IPS-18a (cell line): Measurements from ENCODE around the gene FAM171A1.

Source experiments
- H3K27ac ChIP-seq: one replicate; pipeline ENCODE4 v1.5.1; 2013; ENCODE audit warnings: low read length
- H3K27me3 ChIP-seq: one replicate; pipeline ENCODE4 v1.6.1; 2013; ENCODE audit warnings: mild to moderate bottlenecking, low read length; ENCODE audit not compliant: control insufficient read depth, insufficient read depth
- H3K36me3 ChIP-seq: one replicate; pipeline ENCODE4 v1.6.1; 2013; ENCODE audit warnings: low read depth, low read length; ENCODE audit not compliant: control insufficient read depth
- H3K4me1 ChIP-seq: one replicate; pipeline ENCODE4 v1.6.1; 2013; ENCODE audit warnings: low read depth, low read length; ENCODE audit not compliant: control insufficient read depth
- H3K4me3 ChIP-seq: one replicate; pipeline ENCODE4 v1.5.1; 2013; ENCODE audit warnings: low read length
- H3K9ac ChIP-seq: one replicate; pipeline ENCODE4 v1.6.1; 2013; ENCODE audit warnings: mild to moderate bottlenecking, low read length, moderate library complexity
- H3K9me3 ChIP-seq: one replicate; pipeline ENCODE4 v1.6.1; 2013; ENCODE audit warnings: low read depth, low read length; ENCODE audit not compliant: control insufficient read depth

FAM171A1 gene

GRCh38 chr10:15169555-15170401, 201.3 kb downstream of the FAM171A1 start:
- H3K9me3 ChIP-seq, result no peaks in the 10 kb centered on the region
- H3K27me3 ChIP-seq, result peaks cover 20% of the 10 kb centered on the region
- H3K4me3 ChIP-seq, result no peak overlapping the region
- H3K36me3 ChIP-seq, result no peaks in the 10 kb centered on the region
- H3K9ac ChIP-seq, result no peak overlapping the region
- H3K27ac ChIP-seq, result no peak overlapping the region
- H3K4me1 ChIP-seq, result peaks cover 16% of the 10 kb centered on the region

DNA sequence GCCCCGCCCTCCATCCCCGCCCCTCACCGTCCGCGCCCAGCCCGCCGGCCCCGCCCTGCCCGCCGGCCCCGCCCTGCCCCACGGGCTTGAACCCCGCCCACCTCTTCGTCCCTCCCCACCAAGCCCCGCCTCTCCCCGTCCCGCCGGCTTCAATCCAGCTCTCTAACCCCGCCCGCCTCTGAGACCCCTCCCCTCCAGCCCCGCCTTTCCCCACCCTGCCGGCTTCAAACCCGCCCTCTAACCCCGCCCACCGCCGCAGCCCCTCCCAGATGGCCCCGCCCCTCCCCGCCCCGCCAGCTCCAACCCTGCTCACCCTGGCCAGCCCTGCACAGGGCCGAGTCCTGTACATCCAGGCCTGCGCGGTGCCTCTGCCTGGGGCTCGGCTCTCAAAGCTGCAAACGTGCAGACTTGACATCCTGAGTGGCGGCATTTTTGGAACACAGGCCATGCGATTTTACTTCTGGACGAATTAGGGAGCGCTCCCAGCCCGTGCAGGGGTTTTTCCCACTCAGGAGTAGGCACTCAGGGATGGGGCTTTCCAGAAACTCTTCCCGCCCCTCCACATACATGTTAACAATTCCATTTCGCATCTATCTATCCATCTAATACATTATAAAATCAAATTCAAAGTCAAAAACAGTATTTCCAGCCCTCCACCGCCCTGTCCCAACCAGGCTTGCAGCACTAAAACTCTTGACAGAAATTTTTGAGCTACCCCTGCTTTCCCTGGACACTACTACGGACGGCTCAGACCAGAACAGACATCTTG, 202.1 kb downstream of the FAM171A1 start:
- Histone ChIP-seq H3K36me3 (no peaks in the 10 kb centered on the region), H3K4me1 (peaks cover 16% of the 10 kb centered on the region), H3K9me3 (no peaks in the 10 kb centered on the region), H3K4me3 (peak overlapping the region; percentile 22), H3K27me3 (peaks cover 20% of the 10 kb centered on the region), H3K9ac (no peak overlapping the region), H3K27ac (no peak overlapping the region)

DNA sequence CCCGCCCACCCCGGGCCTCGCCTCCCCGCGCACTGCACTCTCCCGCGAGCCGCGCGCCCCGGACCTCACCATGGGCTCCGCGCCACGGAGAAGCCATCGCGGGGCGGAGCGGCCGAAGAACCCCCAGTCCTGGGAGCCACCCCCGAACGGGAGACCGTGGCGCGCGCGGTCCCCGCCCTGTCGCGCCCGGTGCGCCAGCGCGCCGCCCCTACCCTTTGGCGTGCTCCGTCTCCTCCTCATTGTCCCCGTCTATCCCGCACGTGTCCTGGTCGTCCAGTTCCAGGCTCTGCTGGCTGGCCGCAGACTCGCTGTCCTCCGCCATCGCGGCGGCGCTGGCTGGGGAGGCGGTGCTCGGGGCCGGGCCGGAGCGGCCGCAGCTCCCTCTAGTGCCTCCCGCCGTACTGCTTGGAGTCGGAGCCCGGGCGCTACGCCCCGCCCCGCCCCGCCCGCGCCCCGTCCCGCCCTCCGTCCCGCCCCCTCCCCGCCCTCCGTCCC, 202.8 kb downstream of the FAM171A1 start, which contains the start of gene NMT2:
Gene NMT2, minus strand, starts transcription at position 403 of the 495 bp plus-strand sequence. Its CDS starts 81 bp downstream, at position 322.
- Histone ChIP-seq H3K9me3 (no peaks in the 10 kb centered on the region), H3K27ac (no peak within 1 kb of the TSS), H3K9ac (peak within 1 kb of the TSS; percentile 61), H3K4me1 (peaks cover 16% of the 10 kb centered on the region), H3K36me3 (no peaks in the 10 kb centered on the region), H3K27me3 (peaks cover 20% of the 10 kb centered on the region), H3K4me3 (peak within 1 kb of the TSS; percentile 73)

DNA sequence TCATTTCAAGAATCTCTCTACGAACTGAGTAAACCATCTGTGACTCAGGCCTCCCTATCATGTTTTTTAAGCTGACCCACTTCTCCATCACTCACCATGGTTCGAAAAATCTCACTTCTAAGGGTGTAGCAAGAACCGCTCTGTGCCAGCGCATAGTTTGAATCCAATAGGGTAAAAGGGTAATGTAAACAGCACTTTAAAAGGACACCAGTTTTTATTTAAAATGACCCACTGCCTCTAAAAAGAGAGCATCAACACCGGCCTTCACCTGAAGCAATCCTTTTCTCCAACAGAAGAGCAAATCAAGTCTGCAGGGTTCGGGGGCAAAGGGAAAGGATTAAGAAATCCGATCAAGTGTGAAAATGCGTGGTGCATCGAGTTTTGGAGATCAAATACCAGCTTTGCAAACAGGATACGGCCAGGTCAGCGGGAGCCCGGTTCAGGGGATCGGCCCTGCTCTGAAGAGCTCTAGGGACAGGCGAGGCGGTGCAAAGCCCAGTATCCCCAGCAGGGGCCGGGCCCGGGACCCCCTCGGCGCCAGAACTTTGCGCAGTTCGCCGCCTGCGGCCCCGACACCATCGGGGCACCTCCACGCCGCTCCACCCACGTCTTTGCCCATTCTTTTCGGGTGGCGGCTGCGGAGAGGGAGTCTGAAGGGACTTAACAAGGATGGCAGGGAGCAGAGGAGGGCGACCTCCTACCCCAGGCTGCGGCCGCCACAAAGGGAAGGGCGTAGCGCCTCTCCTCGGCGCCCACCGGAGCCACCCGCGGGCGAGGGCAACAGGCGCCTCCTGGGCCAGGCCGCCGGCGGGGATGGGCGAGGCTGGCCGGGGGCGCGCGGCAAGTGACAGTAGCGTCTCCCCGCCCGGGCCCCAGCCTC, 203.4 kb downstream of the FAM171A1 start:
- Histone ChIP-seq H3K4me3 (peak overlapping the region; percentile 73), H3K36me3 (no peaks in the 10 kb centered on the region), H3K9me3 (no peaks in the 10 kb centered on the region), H3K27me3 (peaks cover 20% of the 10 kb centered on the region), H3K9ac (peak overlapping the region; percentile 61), H3K27ac (no peak overlapping the region), H3K4me1 (peaks cover 16% of the 10 kb centered on the region)

- H3K4me1 ChIP-seq, result peaks cover 16% of the 10 kb centered on the region
- no peak overlapping the region for H3K9ac ChIP-seq
- no peak overlapping the region for H3K27ac ChIP-seq
- no peaks in the 10 kb centered on the region for H3K9me3 ChIP-seq
- H3K4me3 ChIP-seq, result peak overlapping the region; percentile 73
- H3K27me3 ChIP-seq, result peaks cover 20% of the 10 kb centered on the region
- H3K36me3 ChIP-seq, result no peaks in the 10 kb centered on the region
Measured at GRCh38 chr10:15166325-15166724, 204.8 kb downstream of the FAM171A1 start.

DNA sequence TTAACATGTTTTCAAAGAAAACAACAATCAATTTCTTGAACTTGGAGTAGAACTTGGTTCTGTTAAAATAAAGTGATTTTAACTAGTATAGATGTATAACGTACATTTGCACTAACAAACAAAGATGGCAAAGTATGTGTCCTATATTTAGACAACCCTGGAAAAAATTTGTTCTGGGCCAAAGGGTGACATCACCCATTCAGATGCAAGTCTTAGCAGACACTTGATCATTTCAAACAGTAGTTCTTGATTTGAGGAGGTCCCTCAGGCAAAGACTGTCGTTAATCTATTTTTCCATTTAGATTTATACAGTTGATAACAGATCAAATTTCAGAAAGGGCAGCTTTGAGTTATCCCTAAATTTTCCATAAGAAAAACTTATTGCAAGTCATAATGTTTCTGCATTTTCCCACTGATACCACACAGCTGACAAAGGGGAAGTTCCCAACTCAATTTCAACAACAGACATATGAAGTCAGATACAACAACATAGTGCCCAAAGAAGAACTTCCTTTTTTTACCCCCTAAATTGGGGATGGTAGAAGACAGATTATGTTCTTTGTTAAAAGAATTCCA, 207.7 kb downstream of the FAM171A1 start:
- H3K4me1 ChIP-seq, result peaks cover 16% of the 10 kb centered on the region
- H3K4me3 ChIP-seq, result no peak overlapping the region
- no peak overlapping the region for H3K9ac ChIP-seq
- peaks cover 9% of the 10 kb centered on the region for H3K27me3 ChIP-seq
- H3K36me3 ChIP-seq, result no peaks in the 10 kb centered on the region
- no peak overlapping the region for H3K27ac ChIP-seq
- no peaks in the 10 kb centered on the region for H3K9me3 ChIP-seq
